Stimulated activated CD8-positive, alpha-beta memory T cell treated with anti-CD3 and anti-CD28 coated beads, Interleukin-15, amount 100 ng/mL, for 48 hours (primary cell): ENCODE measurements around the gene HADHA.

Source experiments
- DNase-seq, 2 donors: peaks; one replicate each; pipeline ENCODE4 v3.0.0-alpha.2; 2020; ENCODE audit warnings: low read depth in 2 of 2

HADHA gene

DNA sequence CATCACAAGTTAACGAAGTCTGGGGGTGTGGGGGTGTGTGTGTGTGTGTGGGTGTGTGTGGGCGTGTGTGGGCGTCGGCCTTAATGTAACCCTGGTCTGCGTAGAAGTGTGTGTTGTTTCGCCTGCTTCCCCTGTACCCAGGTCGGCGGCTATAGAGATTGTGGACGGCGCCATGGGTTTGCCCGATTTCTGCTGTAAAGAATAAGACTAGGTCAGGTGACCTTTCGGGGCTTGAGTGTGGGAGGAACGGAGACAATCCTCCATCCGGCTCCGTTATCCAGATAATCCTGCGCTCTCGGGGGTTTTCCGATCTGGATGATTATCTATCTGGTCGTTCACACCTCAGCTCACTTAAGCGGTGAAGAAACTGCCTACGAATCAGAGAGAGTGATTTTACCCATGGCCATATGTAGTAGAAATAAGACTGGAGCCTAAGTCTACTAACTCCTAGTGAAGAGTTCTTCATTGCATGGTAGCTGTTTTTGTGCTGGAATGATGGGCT is 850 bp upstream of the HADHA start:
- peak in 1 of 2 donors; percentile 28 for DNase-seq

DNA sequence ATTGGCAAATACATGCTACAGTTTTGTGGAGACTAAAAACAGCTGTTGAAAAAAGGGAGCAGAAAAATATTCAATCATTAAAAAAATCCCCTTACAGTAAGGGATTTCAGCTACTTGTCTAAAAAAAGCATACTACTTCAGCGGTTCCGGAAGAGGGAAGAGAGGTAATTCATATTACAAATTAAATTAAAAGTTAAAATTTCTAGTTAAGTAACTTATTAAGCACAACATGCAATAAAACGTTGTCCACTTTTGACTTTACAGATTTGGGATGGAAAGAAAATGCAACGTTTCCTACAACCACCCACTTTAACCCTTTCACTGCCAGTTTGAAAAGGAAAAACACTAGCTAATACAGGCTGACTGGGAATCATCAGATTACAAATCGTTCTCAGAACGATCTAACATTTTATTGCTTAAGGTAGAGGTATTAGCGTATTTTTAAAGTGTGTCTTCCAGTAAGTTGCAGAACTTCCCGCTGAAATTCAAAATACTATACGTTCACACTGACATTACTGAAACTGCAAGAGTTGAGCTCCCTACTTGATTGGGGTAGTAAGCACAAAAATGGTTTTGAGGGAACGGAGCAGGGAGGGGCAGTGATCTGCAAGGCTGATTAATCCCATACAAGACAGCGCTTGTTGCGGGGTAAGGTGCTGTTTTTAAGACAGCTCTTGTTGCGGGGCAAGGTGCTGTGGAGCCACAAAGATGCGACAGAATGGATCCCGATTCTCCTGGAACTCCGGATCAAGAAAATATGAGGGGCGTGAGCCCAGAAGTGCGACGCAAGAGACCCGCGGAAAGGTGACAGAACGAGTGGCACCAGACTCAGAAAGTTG is 743 bp downstream of the HADHA start:
- no peak for DNase-seq

- DNase-seq, result no peak
These were observed 2.5 kb downstream of the HADHA start for GRCh38 chr2:26241928-26242436.

- no peak for DNase-seq
These were observed 6.0 kb downstream of the HADHA start for GRCh38 chr2:26238311-26238958.

DNA sequence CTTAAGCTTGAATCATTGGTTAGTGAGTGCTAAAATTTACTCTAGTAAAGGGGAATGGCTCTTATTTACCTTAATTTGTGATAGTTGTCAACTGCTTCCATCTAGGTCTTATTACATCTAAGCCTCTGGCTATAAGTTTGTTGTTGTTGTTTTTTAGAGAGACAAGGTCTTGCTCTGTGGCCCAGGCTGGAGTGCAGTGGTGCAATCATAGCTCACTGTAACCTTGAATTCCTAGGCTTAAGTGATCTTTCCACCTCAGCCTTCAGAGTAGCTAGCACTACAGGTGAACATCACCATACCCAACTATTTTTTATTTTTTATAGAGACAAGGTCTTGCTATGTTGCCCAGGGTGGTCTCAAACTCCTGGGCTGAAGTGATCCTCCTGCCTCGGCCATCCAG is 6.6 kb downstream of the HADHA start:
- DNase-seq, result no peak

DNA sequence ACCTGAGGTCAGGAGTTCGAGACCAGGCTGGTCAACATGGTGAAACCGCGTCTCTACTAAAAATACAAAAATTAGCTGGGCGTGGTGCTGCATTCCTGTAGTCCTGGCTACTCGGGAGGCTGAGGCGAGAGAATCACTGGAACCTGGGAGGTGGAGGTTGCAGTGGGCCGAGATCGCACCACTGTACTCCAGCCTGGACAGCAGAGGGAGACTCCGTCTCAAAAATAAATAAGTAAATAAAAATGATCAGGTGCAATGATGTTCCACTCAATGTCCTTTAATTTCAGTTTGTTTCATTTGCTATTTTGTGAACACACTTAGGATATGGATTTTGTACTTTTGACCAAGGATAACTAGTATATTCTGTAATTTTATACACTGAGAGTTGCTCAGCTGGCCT is 9.3 kb downstream of the HADHA start:
- DNase-seq, result no peak

GRCh38 chr2:26230806-26231205 is 13.6 kb downstream of the HADHA start:
- no peak for DNase-seq

DNA sequence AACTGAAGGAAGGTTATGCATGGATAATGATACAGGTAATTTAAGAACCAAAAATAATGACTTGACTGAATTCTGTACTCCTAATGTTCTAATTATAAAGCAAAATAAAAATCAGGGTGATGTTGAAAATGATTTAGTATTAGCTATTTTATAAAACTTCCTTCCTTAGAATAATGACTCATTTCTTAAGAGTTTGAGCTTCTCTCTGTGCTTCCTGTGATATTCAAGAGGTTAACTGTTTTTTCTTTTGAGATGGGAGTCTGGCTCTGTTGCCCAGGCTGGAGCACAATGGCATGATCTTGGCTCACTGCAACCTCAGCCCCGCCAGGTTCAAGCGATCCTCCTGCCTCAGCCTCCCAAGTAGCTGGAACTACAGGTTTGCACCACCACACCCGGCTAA is 14.8 kb downstream of the HADHA start:
- DNase-seq, result no peak

DNA sequence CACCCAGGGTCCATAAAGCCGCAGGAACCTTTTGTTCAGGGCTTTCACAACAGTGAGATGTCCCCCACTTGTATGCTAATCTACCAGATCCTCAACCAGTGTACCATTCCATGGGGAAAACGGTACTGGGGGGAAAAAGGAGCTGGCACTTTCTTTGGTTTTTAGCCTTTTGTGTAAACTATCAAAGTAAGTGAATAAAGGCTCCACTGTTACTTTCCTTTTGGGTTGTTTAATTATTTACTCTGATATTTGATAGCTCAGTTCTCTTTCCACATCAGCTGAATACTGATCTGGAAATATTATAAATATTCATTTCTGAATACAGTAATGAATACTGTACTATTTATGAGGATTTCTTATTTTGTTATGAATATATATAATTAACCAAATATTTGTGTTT is 20.3 kb downstream of the HADHA start:
- DNase-seq, result no peak

- DNase-seq, result no peak
These were observed 21.4 kb downstream of the HADHA start for GRCh38 chr2:26223018-26223417.

DNA sequence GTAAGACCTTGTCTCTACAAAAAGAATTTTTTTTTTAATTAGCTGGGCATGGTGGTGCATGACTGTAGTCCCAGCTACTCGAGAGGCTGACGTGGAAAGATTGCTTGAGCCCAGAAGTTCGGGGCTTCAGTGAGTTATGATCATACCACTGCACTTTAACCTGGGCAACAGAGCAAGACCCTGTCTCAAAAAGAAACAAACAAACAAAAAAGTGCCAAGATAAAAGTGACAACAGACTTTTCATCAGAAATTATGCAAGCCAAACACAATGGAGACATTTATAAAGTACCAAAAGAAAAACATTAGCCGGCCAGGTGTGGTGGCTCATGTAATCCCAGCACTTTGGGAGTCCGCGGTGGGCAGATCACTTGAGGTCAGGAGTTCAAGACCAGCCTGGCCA is 26.7 kb downstream of the HADHA start:
- DNase-seq, result no peak

DNA sequence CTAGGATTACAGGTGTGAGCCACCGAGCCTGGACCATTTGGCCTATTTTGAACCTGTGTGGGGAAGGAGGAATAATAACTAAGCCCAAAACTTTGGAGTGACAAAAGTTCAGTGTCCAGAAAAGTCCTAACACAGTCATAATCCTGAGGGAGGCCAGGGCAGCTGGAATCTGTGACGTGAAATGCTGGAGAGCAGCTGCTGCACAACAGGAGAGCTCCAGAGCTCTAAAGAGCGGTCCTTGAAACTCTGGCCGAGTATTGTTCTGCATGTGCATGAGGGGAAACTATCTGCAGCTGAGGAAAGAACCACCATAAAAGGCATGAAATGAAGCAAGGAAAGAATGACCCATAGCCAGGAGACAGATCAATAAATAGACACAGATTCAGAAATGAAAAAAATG is 27.8 kb downstream of the HADHA start:
- no peak for DNase-seq

- no peak for DNase-seq
These were observed 28.6 kb downstream of the HADHA start for GRCh38 chr2:26215833-26216232.

DNA sequence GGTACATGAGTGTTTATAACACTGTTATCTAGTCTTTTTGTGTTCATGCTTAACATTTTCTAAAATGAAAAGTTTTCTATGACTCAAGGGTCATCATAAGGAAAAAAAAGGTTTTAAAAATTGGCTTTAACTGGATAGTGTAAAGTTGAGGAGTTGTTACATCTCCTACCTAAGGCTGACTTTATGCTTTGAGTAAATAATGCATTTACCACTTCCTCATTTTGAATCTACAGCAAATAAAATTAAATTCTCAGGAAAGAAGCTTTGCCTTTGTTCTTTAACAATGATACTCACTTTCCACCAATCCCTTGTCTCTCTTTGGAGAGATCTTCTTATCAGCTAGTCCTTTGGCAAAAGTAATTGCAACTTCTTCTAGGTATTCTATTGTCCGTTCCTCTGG is 29.7 kb downstream of the HADHA start:
- no peak for DNase-seq

DNA sequence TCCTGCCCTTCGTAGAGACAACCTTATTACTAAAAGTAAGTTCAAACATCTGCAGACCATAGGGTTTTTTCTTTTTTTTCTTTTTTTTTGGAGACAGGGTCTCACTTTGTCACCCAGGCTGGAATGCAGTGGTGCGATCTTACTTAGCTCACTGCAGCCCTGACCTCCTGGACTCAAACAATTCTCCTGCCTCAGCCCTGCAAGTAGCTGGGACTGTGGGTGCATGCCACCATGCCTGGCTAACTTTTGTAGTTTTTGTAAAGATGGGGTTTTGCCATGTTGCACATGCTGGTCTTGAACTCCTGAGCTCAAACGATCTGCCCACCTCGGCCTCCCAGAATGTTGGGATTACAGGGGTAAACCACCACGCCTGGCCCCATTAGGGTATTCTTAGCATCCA is 32.4 kb downstream of the HADHA start:
- DNase-seq, result no peak

DNA sequence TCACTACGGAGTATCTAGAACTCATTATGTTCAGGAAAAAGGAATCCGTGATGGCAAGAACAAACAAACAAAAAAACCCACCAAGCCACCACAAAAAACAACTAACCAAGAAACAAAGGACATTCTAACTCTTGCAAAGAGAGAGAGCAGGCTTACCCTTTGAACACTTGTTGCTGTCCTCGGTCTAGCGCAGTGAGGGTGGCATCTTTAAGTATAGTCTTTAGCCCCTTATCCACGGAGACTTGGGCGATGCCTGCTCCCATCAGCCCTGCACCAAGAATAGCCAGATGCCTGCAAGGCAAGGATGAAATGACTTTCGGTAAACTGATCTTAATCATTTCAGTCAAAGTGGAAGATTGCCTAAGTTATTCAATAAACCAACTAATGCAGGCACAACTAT is 40.5 kb downstream of the HADHA start:
- DNase-seq, result no peak

DNA sequence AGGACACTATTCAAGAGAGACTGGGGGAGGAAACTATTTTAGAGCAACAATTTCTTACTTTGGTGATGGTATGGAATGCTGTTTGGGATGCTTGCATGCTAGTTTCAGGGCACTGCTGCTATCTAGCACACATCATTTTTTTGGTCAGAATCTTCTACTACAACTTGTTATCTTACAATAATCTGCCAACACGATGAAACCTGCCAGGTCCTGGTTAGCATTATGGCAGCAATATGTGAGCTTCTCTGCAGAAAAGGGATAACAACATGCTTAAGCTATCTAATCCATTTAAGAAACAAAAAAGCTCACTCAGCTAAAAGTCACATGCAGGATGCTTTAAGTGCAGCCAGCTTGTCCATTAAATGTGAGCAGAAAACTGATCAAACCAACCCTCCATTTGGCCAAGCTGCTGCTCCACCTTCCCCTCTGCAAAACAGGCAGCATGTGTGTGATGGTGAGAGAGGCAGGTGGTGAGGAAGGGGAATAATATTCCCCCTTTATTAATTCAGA is 41.4 kb downstream of the HADHA start:
- DNase-seq, result no peak

- DNase-seq, result no peak
These were observed 46.9 kb downstream of the HADHA start for GRCh38 chr2:26197516-26197915.

GRCh38 chr2:26196683-26197418 is 47.6 kb downstream of the HADHA start:
- no peak for DNase-seq

DNA sequence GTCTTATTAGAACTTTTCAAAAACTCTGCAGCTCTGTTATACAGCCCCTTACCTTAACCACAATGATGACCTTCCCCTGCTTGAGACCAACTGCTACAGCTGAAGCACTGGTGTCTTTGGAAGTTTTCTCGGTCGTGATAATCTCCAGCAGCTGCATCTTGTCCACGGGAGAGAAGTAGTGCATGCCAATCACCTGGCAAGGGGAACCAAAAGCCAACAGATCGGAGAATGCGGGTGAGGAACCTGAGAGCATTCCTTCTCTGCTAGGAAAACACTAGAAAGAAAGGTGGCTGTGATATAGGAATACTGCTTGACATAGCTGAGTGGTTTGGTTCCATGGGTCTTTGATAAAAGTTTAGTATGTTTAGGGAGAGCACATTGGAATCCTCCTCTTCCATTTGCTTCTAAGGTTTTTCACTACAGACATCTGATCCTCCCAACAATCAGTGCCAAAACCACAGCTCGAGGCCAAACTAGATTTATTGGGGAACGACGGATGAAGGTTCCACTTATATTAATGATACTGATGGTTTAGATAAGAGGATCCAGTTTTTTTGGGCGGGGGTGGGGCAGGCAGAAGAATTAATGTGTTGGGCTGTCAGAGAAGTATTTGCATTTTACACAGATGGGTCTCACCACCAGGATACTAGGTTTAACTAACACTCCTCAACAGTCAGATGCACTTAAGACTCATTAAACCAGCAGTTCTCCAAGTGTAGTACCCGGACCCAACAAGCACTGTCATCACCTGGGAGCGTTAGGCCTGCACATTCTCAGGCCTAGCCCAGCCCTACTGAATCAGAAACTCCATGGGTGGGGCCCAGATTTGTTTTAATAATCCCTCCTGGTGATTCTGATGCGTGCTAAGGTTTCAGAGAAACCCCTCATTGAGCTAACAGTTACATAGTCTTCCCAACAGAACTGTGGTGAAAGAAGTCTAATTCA is 49.1 kb downstream of the HADHA start:
- no peak for DNase-seq
